Measurements from ENCODE around the gene RAB40B.

The RAB40B gene

DNA sequence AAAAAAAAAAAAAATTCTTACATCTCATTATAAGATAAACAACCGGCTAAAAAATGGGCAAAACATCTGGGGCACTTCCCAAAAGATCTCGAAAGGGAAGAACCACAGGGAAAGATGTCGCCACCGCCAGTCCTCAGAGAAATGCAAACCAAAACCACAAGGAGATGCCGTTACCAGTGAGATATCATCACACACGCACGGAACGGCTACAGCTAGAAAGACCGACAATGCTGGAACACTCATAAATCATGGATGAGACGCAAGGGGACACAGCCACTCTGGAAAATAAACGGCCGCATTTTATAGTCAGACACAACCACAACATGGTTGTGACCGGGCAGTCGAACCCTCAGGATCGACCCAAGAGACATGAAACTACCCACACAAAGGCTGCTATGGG lies 74.8 kb downstream of the RAB40B start:
- no peak for DNase-seq (ENCODE audit: low read depth)
- no peak overlapping the region for H3K4me3 ChIP-seq (replicated peaks; ENCODE audit: low read depth, low read length)

GRCh38 chr17:82619641-82620040 lies 78.9 kb downstream of the RAB40B start:
- TF ChIP-seq CTCF (IDR thresholded peaks at IDR 0.05; ENCODE audit: low read length, missing control alignments): no peak
- no peak for DNase-seq (ENCODE audit: low read depth)
- no peak overlapping the region for H3K4me3 ChIP-seq (replicated peaks; ENCODE audit: low read depth, low read length)

More for the DNA sequence above, 74.8 kb downstream of the RAB40B start:
- TF ChIP-seq CTCF (IDR thresholded peaks at IDR 0.05; ENCODE audit: low read length, missing control alignments): no peak

DNA sequence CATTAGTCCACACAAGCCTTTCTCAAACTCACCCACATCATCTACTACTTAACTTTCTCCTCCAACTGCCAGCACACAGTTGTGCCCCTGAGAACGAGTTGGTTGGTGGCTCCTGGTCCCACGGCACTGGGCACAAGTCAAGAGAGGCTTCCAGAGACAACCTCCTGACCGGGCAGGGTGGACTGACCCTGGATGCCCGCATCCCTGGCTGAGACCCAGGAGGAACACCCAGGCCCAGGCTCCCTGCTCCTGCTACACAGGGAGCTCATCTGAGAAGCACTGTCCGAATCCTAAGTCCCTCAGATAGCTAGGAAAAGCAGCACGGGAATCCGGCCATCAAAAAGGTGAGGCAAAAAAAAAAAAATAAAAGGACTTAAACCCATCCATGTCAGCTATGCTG lies 79.3 kb downstream of the RAB40B start:
- no peak for DNase-seq (ENCODE audit: low read depth)
- H3K4me3 ChIP-seq (replicated peaks; ENCODE audit: low read depth, low read length): no peak overlapping the region
- TF ChIP-seq CTCF (IDR thresholded peaks at IDR 0.05; ENCODE audit: low read length, missing control alignments): no peak

- no peak for TF ChIP-seq CTCF (IDR thresholded peaks at IDR 0.05; ENCODE audit: low read length, missing control alignments)
- no peak overlapping the region for H3K4me3 ChIP-seq (replicated peaks; ENCODE audit: low read depth, low read length)
- no peak for DNase-seq (ENCODE audit: low read depth)
Measured at GRCh38 chr17:82616021-82616711, 82.3 kb downstream of the RAB40B start.

GRCh38 chr17:82615084-82616020 lies 83.1 kb downstream of the RAB40B start:
- TF ChIP-seq CTCF (IDR thresholded peaks at IDR 0.05; ENCODE audit: low read length, missing control alignments): no peak
- no peak overlapping the region for H3K4me3 ChIP-seq (replicated peaks; ENCODE audit: low read depth, low read length)
- no peak for DNase-seq (ENCODE audit: low read depth)

DNA sequence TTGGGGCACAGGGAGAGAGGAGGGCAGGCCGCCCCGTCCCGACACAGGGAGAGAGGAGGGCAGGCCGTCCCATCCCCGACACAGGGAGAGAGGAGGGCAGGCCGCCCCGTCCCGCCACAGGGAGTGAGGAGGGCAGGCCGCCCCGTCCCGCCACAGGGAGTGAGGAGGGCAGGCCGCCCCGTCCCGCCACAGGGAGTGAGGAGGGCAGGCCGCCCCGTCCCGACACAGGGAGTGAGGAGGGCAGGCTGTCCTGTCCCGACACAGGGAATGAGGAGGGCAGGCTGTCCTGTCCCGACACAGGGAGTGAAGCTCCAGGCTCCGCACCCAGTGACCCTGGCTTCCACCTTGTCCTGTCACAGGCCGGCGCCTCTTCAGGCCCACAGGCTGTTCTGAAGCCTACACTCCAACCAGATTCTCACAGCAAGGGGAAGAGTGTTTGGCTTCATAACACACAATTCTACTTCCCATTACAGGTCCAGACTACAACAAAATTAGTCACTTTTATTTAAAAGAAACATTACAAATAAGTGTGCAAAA lies 84.3 kb downstream of the RAB40B start:
- no peak for TF ChIP-seq CTCF (IDR thresholded peaks at IDR 0.05; ENCODE audit: low read length, missing control alignments)
- H3K4me3 ChIP-seq (replicated peaks; ENCODE audit: low read depth, low read length): no peak overlapping the region
- DNase-seq (ENCODE audit: low read depth): no peak
